K562 (cell line): ENCODE data around the gene CD55. TPM values are rescaled to one million over a fixed set of nuclear protein-coding genes. Genes with fewer than 3 reads are reported as not detected.

Experiments
- ADNP ChIP-seq: fragments of 200-800 bp; sonication (Bioruptor generic); IDR thresholded peaks from 2 replicates; pipeline ENCODE4 v1.6.1; 2016; ENCODE audit warnings: missing genetic modification characterization, missing compliant biosample characterization
- ASH1L ChIP-seq: fragments of 450-650 bp; IDR thresholded peaks from 2 replicates; pipeline ENCODE4 v1.6.1; 2018; ENCODE audit warnings: borderline replicate concordance, mild to moderate bottlenecking, low read depth; ENCODE audit not compliant: partially characterized antibody
- BDP1 ChIP-seq: IDR thresholded peaks from 3 replicates; pipeline ENCODE4 v1.6.1; 2011; ENCODE audit not compliant: insufficient read length, insufficient read depth
- CBX8 ChIP-seq: fragments of 200-600 bp; sonication (generic); IDR thresholded peaks from 2 replicates; pipeline ENCODE4 v1.6.1; 2012; ENCODE audit warnings: borderline replicate concordance, mixed run types, low read depth, mild to moderate bottlenecking, moderate library complexity, mixed read lengths, low read length, control low read depth, inconsistent platforms; ENCODE audit not compliant: poor library complexity, severe bottlenecking; ENCODE audit errors: extremely low read depth
- CTCF ChIP-seq, 3 experiments: IDR thresholded peaks in 2 of 3; conservative IDR thresholded peaks in 1 of 3; 2 replicates each; pipeline ENCODE4 v1.5.1; 2011 to 2012; ENCODE audit warnings: low read length in 3 of 3, mild to moderate bottlenecking in 3 of 3, control low read depth in 2 of 3, improper control_type of control experiment in 1 of 3, inconsistent platforms in 1 of 3, low read depth in 1 of 3, mixed read lengths in 1 of 3, moderate library complexity in 1 of 3; ENCODE audit not compliant: insufficient read depth in 2 of 3
- DACH1 ChIP-seq: fragments of 450-650 bp; IDR thresholded peaks from 2 replicates; pipeline ENCODE4 v1.6.1; 2018; ENCODE audit not compliant: partially characterized antibody
- FUS ChIP-seq: fragments of 200-400 bp; formaldehyde crosslinking; optimal IDR thresholded peaks from 2 replicates; pipeline ENCODE3; 2017; ENCODE audit warnings: low read depth, low read length
- GTF2F1 ChIP-seq: IDR thresholded peaks from 2 replicates; pipeline ENCODE4 v1.6.1; 2011; ENCODE audit warnings: low read depth, low read length, improper control_type of control experiment
- KDM1A ChIP-seq, 2 experiments: fragments of 450-650 bp; IDR thresholded peaks; 2 replicates each; pipeline ENCODE4 v1.6.1; 2016; ENCODE audit warnings: mild to moderate bottlenecking in 2 of 2
- KHSRP ChIP-seq: fragments of 450-650 bp; IDR thresholded peaks from 2 replicates; pipeline ENCODE4 v1.6.1; 2017
- MCM2 ChIP-seq: fragments of 450-650 bp; IDR thresholded peaks from 2 replicates; pipeline ENCODE4 v1.6.1; 2017; ENCODE audit warnings: low read depth, mild to moderate bottlenecking
- MTA1 ChIP-seq: fragments of 450-650 bp; IDR thresholded peaks from 2 replicates; pipeline ENCODE4 v1.6.1; 2017; ENCODE audit warnings: borderline replicate concordance
- MTF1 ChIP-seq: fragments of 250-450 bp; sonication (Bioruptor Pico); IDR thresholded peaks from 2 replicates; pipeline ENCODE4 v1.9.0; 2021; ENCODE audit warnings: moderate library complexity, mild to moderate bottlenecking, inconsistent platforms, borderline replicate concordance
- MYBL2 ChIP-seq, 2 experiments: fragments of 450-650 bp in 1 of 2; sonication (generic) in 1 of 2; formaldehyde crosslinking in 1 of 2; IDR thresholded peaks; 2 replicates each; pipeline versions ENCODE4 v1.6.1 to v1.8.1; 2017 to 2022; ENCODE audit warnings: borderline replicate concordance in 1 of 2, inconsistent platforms in 1 of 2, low read depth in 1 of 2, mild to moderate bottlenecking in 1 of 2, missing genetic modification reagents in 1 of 2, moderate library complexity in 1 of 2
- NBN ChIP-seq: fragments of 450-650 bp; IDR thresholded peaks from 2 replicates; pipeline ENCODE4 v1.6.1; 2016; ENCODE audit warnings: low read depth, mild to moderate bottlenecking
- NR2F6 ChIP-seq: fragments of 450-650 bp; formaldehyde crosslinking; IDR thresholded peaks from 2 replicates; pipeline ENCODE4 v1.4.0; 2020; ENCODE audit warnings: mild to moderate bottlenecking
- POLR2G ChIP-seq: fragments of 200-400 bp; formaldehyde crosslinking; IDR thresholded peaks from 2 replicates; pipeline ENCODE4 v1.6.1; 2017; ENCODE audit warnings: low read depth, mild to moderate bottlenecking, antibody characterized with exemption, low read length, moderate library complexity
- PYGO2 ChIP-seq: fragments of 450-650 bp; IDR thresholded peaks from 2 replicates; pipeline ENCODE4 v1.6.1; 2016; ENCODE audit warnings: mild to moderate bottlenecking, missing genetic modification characterization, moderate library complexity, missing compliant biosample characterization
- TOE1 ChIP-seq, 2 experiments: fragments of 450-650 bp in 1 of 2; sonication (generic) in 1 of 2; formaldehyde crosslinking in 1 of 2; IDR thresholded peaks; 2 replicates each; pipeline versions ENCODE4 v1.7.1 to v1.8.0; 2016 to 2022; ENCODE audit warnings: borderline replicate concordance in 2 of 2, mild to moderate bottlenecking in 2 of 2, antibody characterized with exemption in 1 of 2, inconsistent platforms in 1 of 2, low read depth in 1 of 2, missing genetic modification reagents in 1 of 2, moderate library complexity in 1 of 2
- TSC22D4 ChIP-seq: fragments of 450-650 bp; IDR thresholded peaks from 2 replicates; pipeline ENCODE4 v1.6.1; 2016; ENCODE audit warnings: missing genetic modification characterization, missing biosample characterization, control low read depth
- ZKSCAN3 ChIP-seq: fragments of 250-450 bp; sonication (Bioruptor Pico); IDR thresholded peaks from 2 replicates; pipeline ENCODE4 v1.4.0; 2020
- ZNF584 ChIP-seq: fragments of 200-800 bp; sonication (Bioruptor generic); IDR thresholded peaks from 2 replicates; pipeline ENCODE4 v1.6.1; 2016; ENCODE audit warnings: low read depth, mild to moderate bottlenecking, missing genetic modification characterization, missing compliant biosample characterization
- polyA plus RNA-seq, 8 experiments: library from polyadenylated mRNA; depleted of rRNA in 4 of 8; stranded (reverse) in 5 of 8; unstranded in 3 of 8; fragments of >200 nt; fragmentation: Nextera tagmentation in 2 of 8; fragmentation: Illumina TruSeq in 1 of 8; extraction: Ambion mirVana in 2 of 8; extraction: Trizol in 1 of 8; gene quantifications; 2 replicates each; pipeline versions ENCODE4 v1.2.1 to v1.2.3, GENCODE V29; 2011 to 2014; ENCODE audit warnings: inconsistent platforms in 1 of 8, missing spikeins in 1 of 8
- total RNA-seq, 7 experiments: library from RNA; depleted of rRNA in 6 of 7; stranded (reverse); fragments of >200 nt in 6 of 7; fragmentation: Illumina TruSeq in 2 of 7; extraction: Trizol in 2 of 7; gene quantifications; 2 replicates each; pipeline versions ENCODE4 v1.2.1 to v1.2.3, GENCODE V29; 2011 to 2021; ENCODE audit warnings: low replicate concordance in 1 of 7
- TF ChIP-seq, protein P1 (sequence below): sonication (generic); formaldehyde crosslinking; IDR thresholded peaks from 2 replicates; pipeline ENCODE4 v1.8.0; 2022; ENCODE audit warnings: mild to moderate bottlenecking, missing genetic modification reagents, borderline replicate concordance
- TF ChIP-seq, protein P2 (sequence below): fragments of 450-650 bp; formaldehyde crosslinking; IDR thresholded peaks from 2 replicates; pipeline ENCODE4 v1.4.0; 2022; ENCODE audit warnings: missing genetic modification characterization

CD55 gene
- total and polyA plus RNA-seq, 9 of the 15 experiments (the other 6 are each of a cell fraction or from before 2014, with no cell fraction given) = 17.7 to 150 (median 97.0) TPM

GRCh38 chr1:207309745-207310273 is 11.7 kb upstream of the CD55 start (continued):
- TF ChIP-seq MTA1 (peak; percentile 53; the same call in 1 of the 2 replicates), TSC22D4 (tag) (no peak), KHSRP (no peak), BDP1 (no peak), PYGO2 (tag) (0 out of 2 replicates have a peak, but pooled peaks have one; percentile 14), DACH1 (peak; percentile 83), ADNP (no peak), CBX8 (no peak), TOE1 (IDR thresholded peaks at IDR 0.05; ENCODE audit: borderline replicate concordance) (no peak), TOE1 (CRISPR knock-in tag; IDR thresholded peaks at IDR 0.05; ENCODE audit: borderline replicate concordance, low read depth) (no peak), MTF1 (CRISPR knock-in tag) (no peak), ASH1L (no peak), FUS (no peak), MCM2 (no peak), ZKSCAN3 (no peak), CTCF (IDR thresholded peaks at IDR 0.05 in 2 of 3, conservative IDR thresholded peaks at IDR 0.05 in 1 of 3; ENCODE audit: insufficient read depth in 2 of 3, low read depth in 1 of 3, low read length in 3 of 3) (no peak), POLR2G (no peak), KDM1A (IDR thresholded peaks at IDR 0.05) (peak; percentile 95 to 96), NBN (peak; percentile 78; the same call in 1 of the 2 replicates), MYBL2 (IDR thresholded peaks at IDR 0.05; ENCODE audit: low read depth) (peak; percentile 87), MYBL2 (CRISPR knock-in tag; IDR thresholded peaks at IDR 0.05; ENCODE audit: borderline replicate concordance) (no peak), ZNF584 (peak; percentile 85; the same call in 1 of the 2 replicates), GTF2F1 (no peak), NR2F6 (no peak)
- TF ChIP-seq, protein P1, sequence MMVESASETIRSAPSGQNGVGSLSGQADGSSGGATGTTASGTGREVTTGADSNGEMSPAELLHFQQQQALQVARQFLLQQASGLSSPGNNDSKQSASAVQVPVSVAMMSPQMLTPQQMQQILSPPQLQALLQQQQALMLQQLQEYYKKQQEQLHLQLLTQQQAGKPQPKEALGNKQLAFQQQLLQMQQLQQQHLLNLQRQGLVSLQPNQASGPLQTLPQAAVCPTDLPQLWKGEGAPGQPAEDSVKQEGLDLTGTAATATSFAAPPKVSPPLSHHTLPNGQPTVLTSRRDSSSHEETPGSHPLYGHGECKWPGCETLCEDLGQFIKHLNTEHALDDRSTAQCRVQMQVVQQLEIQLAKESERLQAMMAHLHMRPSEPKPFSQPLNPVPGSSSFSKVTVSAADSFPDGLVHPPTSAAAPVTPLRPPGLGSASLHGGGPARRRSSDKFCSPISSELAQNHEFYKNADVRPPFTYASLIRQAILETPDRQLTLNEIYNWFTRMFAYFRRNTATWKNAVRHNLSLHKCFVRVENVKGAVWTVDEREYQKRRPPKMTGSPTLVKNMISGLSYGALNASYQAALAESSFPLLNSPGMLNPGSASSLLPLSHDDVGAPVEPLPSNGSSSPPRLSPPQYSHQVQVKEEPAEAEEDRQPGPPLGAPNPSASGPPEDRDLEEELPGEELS (CRISPR knock-in tag) = no peak
- TF ChIP-seq, protein P2, sequence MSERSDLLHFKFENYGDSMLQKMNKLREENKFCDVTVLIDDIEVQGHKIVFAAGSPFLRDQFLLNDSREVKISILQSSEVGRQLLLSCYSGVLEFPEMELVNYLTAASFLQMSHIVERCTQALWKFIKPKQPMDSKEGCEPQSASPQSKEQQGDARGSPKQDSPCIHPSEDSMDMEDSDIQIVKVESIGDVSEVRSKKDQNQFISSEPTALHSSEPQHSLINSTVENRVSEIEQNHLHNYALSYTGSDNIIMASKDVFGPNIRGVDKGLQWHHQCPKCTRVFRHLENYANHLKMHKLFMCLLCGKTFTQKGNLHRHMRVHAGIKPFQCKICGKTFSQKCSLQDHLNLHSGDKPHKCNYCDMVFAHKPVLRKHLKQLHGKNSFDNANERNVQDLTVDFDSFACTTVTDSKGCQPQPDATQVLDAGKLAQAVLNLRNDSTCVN (CRISPR knock-in tag) = no peak
